ENCODE measurements around the gene GNAS.

Gene GNAS

DNA sequence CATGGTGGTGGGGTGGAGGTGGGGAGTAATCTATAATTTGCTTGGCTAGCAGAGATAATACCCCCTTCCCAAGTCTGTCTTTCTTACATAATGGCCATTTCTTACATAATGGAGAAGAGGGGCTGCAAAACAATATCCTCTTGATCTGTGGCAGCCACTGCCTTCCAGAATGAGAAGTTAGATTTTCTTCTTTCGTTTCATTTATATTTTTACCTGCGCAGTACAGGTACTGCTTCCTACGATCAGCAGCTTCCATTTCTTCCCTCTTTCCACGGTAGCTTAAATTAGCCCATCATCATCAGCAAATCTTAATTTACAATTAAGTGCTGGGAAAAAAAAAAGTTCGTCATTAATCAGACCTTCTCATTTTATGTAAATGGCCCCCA is 30.2 kb downstream of the GNAS start:
- DNase-seq: no peak

DNA sequence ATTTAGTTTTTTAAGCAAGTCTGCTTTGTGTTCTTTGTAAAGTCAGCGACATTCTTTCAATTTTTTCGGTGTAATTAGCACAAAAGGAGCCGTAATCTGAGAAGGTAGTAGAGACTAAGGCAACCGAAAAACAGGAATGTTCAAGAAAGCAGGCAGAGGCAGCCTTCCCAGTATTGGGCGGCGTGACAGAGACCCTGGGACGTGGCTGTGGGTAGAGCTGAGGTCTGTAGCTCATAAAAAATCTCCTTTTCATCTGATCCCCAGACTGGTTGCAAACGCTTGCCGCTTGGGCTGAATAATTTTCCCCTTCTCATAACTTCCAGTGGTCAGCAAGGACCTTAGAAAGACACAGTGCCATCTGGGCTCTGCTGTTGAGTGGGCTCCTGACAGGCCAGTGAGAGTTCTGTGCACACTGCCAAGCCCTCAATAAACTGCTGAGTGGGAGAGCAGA is 30.8 kb downstream of the GNAS start:
- DNase-seq: no peak

GRCh38 chr20:58884966-58885365 is 32.5 kb downstream of the GNAS start:
- DNase-seq: no peak

DNA sequence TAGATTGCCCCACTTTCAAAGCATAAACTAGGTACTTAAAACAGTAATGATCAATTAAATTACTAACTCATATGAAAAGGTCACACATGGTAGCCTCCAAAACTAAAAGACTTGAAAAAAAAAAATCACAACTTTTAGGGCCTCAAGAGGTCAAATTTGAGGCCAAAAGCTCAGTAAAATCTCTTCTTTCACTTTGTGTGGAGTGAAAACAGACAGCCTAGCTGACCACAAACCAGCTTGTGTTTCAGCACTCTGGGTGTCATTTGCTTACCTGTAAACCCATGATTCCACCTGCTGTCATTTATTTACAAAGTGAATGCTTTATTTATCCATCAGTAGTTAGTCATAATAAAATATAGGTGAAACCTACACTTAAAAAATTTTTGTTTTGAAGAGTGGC is 34.0 kb downstream of the GNAS start:
- DNase-seq: peak; percentile 50

- DNase-seq: no peak
These were observed 35.6 kb downstream of the GNAS start for GRCh38 chr20:58888103-58888502.

GRCh38 chr20:58888521-58889333 is 36.2 kb downstream of the GNAS start:
- DNase-seq: peak; percentile 89

GRCh38 chr20:58889334-58889760 is 36.8 kb downstream of the GNAS start:
- peak; percentile 72 for DNase-seq

DNA sequence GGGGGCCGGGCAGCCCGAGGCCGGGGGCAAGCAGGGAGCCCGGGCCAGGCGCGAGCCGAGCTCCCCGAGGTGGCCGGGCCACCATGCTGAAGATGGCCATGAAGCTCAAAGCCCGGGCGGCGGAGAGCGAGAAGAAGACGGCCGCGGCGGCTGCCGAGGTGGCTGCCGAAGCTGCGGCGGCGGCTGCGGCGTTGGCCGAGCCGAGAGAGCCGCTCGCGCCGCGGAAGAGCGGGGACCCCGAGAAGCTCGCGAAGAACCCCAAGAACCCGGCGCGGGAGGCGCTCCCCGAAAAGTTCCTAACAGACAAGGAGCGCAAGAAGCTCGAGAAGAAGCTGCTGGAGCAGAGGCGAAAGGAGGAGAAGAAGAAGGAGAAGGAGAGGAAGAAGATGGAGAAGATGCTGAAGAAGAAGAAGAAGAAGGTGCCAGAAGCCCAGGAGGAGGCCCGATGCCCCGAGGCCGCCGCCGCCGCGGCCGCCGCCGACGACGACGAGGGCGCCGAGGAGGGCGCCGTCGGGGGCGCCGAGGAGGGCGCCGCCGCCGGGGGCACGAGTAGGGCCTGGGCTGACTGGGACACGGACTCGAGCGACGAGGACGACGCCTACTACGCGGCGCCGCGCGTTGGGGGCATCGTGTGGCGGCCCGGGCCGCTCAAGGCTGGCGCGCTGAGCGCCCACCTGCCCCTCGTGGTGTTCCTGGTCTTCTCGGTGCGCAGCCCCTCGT is 37.4 kb downstream of the GNAS start:
- peak; percentile 42 for DNase-seq

DNA sequence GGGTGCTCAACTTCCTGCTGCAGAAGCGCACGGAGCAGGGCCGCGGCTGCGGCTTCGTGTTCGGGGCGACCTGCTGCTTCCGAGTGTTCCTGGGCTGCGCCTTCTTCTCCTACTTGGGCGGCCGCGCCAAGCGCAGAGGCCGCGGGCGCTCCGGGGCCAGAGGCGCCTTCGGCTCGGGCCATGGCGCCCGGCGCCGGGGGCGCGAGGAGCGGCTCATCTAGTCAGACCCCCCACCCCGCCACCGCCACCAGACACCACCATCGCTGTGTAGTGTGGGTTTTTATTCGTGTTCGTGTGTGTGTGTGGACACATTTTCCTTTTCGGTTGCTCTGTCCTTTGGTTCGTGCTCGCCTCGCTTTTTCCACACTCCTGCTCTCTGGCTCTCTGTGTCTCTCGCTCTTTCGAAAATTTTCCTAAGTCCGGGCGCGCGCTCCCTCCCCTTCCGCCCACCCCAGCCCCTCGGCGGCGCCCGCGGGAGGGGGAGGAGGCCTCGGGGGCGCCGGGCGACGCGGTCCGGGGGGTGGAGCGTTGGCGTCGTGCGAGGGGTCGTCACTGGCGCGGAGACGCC is 38.1 kb downstream of the GNAS start:
- DNase-seq: peak; percentile 94

- DNase-seq: peak; percentile 94
These were observed 38.7 kb downstream of the GNAS start for GRCh38 chr20:58891086-58891717.

- peak; percentile 86 for DNase-seq
These were observed 39.2 kb downstream of the GNAS start for GRCh38 chr20:58891718-58892140.

DNA sequence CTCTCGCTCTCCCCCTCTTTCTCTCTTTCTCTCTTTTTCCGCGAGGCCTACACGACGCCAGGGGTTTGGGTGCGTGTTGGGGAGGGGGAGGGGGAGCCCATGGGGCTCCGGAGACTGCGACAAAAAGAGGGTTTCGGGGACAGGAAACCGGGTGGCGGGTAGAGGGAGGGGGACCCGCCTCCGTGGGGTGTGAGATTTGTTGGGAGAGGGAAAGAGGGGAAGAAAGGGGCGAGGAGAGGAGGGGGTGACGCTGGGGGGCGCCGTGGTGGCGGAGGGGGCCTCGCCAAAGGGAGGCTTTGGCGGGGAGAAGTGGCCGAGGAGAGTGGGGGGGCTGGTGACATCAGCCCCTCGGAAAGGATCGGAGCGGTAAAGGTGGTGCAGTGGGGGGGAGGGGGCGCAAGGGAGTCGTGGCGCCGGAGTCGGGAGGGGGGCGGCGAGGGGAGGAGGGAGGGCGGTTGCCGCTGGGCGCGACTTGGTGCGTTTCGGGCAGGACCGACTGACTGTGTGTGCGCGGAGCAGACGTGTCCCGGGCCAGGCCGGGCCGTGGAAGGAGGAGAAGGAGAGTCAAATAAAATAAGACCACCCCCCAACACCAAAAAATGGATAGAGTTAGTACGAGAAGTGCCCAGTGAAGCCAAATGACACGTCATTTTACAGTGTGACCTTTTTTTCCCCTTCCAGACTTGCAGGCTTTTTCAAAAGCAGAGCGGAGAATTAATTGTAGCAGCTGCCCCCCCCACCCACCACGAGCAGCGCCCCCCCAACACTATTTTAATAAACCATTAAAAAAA is 39.8 kb downstream of the GNAS start:
- peak; percentile 87 for DNase-seq

DNA sequence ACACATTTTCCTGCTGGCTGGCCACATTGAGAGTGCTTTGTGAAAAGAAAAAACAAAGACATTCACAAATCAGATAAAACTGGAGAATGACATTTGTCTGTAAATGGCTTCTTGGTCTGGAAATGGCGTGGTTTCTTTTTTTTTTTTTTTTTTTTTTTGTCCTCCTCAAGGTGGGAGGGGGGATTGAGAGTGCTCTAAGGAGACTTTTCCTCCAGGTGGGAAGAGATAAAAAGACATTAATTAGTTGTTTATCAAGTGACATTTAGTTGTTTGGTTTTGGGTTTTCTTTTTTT is 40.4 kb downstream of the GNAS start:
- peak; percentile 43 for DNase-seq

- DNase-seq: peak; percentile 37
These were observed 41.0 kb downstream of the GNAS start for GRCh38 chr20:58893355-58894120.

DNA sequence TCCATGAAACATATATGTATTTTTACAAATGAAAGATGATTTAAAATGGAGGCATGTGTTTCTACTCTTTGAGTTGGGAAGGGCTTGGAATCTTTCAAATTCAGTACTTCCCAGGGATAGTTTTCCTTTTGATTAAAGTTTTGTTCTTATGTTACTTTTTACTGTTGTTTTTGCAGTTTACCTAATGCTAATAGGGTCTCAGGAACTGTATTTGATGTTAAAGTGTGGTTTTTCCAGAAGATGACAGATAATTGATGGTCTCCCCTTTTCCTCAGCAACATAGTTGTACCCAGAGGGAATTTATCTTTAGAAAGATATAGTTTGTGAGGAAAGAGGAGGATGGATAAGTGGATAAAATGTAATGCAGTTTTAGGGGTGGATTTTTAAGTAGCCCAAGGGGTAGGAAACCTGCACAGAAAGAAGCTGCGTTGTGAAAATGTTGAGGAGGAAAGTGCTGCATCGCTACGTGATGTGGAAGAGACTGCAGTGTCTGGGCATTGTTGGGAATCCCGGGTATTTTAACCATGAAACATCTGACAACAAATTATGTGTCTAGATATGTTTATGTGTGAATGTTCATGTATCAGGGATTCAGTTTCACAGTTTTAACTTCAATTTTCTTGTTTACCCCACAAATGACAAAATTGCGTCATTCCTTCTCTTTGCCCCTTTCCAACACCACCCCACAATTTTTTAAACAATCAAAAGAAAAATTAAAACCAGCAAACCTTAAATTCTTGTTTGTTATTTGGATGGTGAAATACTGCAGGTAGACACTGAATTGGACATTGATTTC is 42.3 kb downstream of the GNAS start:
- DNase-seq: no peak

DNA sequence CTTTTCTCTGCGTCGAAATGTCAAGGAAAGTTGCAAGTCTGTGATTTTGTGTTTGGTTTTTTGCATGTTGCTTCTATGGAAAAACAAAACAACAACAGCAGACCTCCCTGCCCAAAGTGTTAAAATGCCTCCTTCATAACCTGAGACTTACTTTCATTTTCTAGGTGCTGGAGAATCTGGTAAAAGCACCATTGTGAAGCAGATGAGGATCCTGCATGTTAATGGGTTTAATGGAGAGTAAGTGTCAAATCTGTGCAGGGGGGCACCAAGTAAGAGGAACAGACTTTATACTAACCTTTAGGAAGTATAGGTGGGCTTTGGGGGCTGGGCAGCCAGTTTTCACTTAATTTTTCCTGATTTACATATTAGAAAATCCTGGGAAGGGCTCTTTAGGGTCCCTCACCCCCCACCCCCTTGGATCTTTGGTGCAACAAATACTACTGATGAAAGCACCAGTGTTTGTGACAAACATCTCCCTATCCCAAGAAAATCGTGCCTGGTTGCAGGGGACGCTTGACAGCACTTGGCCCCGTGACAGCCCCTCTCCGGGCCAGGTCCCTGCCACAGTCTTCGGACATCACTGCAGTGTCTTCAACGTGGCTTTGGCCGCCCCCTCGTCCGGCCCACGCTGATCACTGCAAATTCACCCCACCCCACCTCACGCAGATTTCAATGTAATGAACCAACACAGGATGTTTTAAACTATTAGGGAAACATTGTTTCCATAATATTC is 43.1 kb downstream of the GNAS start:
- no peak for DNase-seq

GRCh38 chr20:58896820-58897219 is 44.3 kb downstream of the GNAS start:
- no peak for DNase-seq

DNA sequence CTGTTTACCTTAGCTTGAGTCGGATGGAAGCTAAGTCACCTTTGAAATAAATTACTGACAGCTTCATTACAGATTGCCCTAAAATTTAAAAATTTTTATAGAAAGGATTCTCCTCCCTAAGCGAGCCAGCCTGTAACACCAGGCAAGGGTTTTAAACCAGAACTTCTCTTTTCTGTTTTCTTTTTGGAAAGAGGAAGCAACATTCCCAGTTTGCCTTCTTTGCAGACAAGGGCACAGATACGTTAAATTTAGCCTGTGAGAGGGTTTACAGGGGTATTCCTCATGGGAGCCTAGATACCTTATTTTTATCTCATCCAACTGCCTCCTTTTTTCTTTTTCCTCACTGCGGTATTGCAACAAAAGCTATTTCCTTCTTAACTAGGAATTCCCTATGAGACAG is 45.0 kb downstream of the GNAS start:
- no peak for DNase-seq

- DNase-seq: no peak
These were observed 46.3 kb downstream of the GNAS start for GRCh38 chr20:58898629-58899408.

DNA sequence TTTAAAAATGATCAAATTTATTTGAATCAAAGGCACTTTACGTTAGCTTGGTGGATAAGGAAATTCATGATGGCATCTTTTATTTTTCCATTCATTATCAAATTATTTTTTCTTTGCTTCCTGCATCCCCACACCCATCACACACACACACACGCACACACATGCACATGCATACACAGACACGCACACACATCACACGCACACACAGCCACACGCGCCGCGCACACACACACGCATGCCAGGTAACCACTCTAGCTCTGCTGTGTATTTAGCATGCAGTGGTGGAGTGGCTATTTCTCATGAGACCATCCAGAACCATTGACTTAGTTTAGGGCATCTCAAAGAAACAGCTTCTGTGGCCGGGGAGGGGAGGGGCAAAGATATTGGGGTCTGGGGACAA is 47.0 kb downstream of the GNAS start:
- DNase-seq: no peak
